ENCODE data around the gene COPG1. TPM values are rescaled to one million over a fixed set of nuclear protein-coding genes. Genes with fewer than 3 reads are reported as not detected.

COPG1 gene
- total RNA-seq, 1 donor, result 402 TPM

GRCh38 chr3:129305592-129306091 lies 56.2 kb downstream of the COPG1 start:
- DNase-seq (ENCODE audit: low read depth), result peak; percentile 95
- peak overlapping the region; percentile 24 for H3K4me3 ChIP-seq (ENCODE audit: low read depth, low read length)

GRCh38 chr3:129308636-129309035 lies 59.2 kb downstream of the COPG1 start:
- no peak for TF ChIP-seq CTCF (IDR thresholded peaks at IDR 0.05; ENCODE audit: insufficient read depth, low read depth, low read length)
- DNase-seq (ENCODE audit: low read depth), result no peak
- H3K4me3 ChIP-seq (ENCODE audit: low read depth, low read length), result no peak overlapping the region

More at GRCh38 chr3:129305592-129306091, 56.2 kb downstream of the COPG1 start:
- no peak for TF ChIP-seq CTCF (IDR thresholded peaks at IDR 0.05; ENCODE audit: insufficient read depth, low read depth, low read length)

GRCh38 chr3:129310111-129311011 lies 61.0 kb downstream of the COPG1 start:
- no peak overlapping the region for H3K4me3 ChIP-seq (ENCODE audit: low read depth, low read length)
- TF ChIP-seq CTCF (IDR thresholded peaks at IDR 0.05; ENCODE audit: insufficient read depth, low read depth, low read length), result no peak
- DNase-seq (ENCODE audit: low read depth), result no peak

- no peak for DNase-seq (ENCODE audit: low read depth)
- no peak overlapping the region for H3K4me3 ChIP-seq (ENCODE audit: low read depth, low read length)
- no peak for TF ChIP-seq CTCF (IDR thresholded peaks at IDR 0.05; ENCODE audit: insufficient read depth, low read depth, low read length)
These were observed 61.9 kb downstream of the COPG1 start for GRCh38 chr3:129311054-129311902.

GRCh38 chr3:129312021-129312639 lies 62.7 kb downstream of the COPG1 start:
- DNase-seq (ENCODE audit: low read depth), result no peak
- H3K4me3 ChIP-seq (ENCODE audit: low read depth, low read length), result no peak overlapping the region
- no peak for TF ChIP-seq CTCF (IDR thresholded peaks at IDR 0.05; ENCODE audit: insufficient read depth, low read depth, low read length)

GRCh38 chr3:129312671-129313414 lies 63.4 kb downstream of the COPG1 start:
- TF ChIP-seq CTCF (IDR thresholded peaks at IDR 0.05; ENCODE audit: insufficient read depth, low read depth, low read length), result no peak
- no peak for DNase-seq (ENCODE audit: low read depth)
- H3K4me3 ChIP-seq (ENCODE audit: low read depth, low read length), result no peak overlapping the region

All from fibroblast of villous mesenchyme (primary cell).